AG04449 (cell line): Measurements from ENCODE around the gene SPSB1.

Experiments
- CTCF ChIA-PET: fragments of 350-600 bp; formaldehyde crosslinking; extraction: SDS; loops from one replicate; lab custom pipeline; 2021; ENCODE audit warnings: antibody characterized with exemption; lab: Yijun Ruan, JAX
- POLR2A ChIA-PET: fragments of 400-600, 350-600 bp; formaldehyde crosslinking; extraction: SDS; loops from one replicate; lab custom pipeline; 2020; ENCODE audit warnings: antibody characterized with exemption, inconsistent platforms; lab: Yijun Ruan, JAX
- DNase-seq: peaks from one replicate; pipeline ENCODE4 v3.0.0-alpha.2; 2010; ENCODE audit warnings: low read depth, low spot score
- H3K4me3 ChIP-seq: 2 replicates; pipeline ENCODE4 v1.5.1; 2011; ENCODE audit warnings: low read depth, mild to moderate bottlenecking, control low read depth, low read length
- TF ChIP-seq, protein P1 (sequence below): IDR thresholded peaks from one replicate; pipeline ENCODE4 v1.5.1; 2011; ENCODE audit warnings: mild to moderate bottlenecking, moderate library complexity, low read length, control low read depth, inconsistent platforms; ENCODE audit not compliant: insufficient read depth; ENCODE audit errors: missing control alignments

The SPSB1 gene

DNA sequence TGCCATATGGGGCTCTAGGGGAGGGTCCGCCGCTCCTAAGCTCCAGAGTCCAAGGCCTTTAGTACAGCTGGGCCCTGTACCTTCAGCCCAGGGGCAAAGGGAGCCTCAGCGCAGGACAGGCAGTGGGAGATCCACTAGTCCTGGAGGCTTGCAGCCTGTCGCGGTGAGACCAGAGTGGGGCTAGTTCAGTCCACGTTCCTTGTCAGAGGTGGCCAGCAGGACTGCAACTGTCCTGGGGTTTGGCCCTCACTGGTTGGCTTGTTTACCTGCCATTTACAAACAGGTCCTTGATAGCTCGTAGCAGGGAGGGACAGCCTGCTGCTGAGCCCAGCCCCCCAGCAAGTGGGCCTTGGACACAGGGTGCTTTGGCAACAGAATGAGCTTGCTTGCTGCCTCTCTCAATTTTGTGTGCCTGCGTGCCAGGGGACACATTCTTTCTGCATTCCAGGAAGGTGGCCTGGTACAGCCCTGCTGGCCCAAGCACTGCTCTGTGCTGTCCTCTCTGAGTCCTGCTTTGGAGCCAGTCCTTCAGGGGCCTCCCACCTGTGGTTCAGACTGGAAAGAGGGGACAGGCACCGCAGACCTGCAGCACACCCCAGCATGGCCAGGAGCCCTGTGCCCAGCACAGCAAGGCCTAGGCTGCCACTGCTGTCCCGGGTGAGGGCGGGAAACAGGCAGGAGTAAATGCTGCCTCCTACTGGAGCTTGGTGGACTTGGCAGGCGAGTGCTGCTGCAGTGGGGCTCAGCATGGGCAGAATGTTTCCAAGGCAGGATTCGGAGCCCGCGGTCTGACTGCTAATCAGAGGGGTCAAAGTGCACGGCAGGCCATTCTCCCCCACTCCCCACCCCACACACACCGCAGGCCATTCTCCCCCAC, 42.9 kb upstream of the SPSB1 start:
- ChIA-PET CTCF (interaction anchor here (0.7 to 7.8 kb wide), 14 partner anchors 9 to 245 kb away, joined by 3 to 90 read pairs (median 5); partner anchors contain the start of gene H6PD), POLR2A (no interaction called here)
- DNase-seq, result no peak
- TF ChIP-seq, protein P1, sequence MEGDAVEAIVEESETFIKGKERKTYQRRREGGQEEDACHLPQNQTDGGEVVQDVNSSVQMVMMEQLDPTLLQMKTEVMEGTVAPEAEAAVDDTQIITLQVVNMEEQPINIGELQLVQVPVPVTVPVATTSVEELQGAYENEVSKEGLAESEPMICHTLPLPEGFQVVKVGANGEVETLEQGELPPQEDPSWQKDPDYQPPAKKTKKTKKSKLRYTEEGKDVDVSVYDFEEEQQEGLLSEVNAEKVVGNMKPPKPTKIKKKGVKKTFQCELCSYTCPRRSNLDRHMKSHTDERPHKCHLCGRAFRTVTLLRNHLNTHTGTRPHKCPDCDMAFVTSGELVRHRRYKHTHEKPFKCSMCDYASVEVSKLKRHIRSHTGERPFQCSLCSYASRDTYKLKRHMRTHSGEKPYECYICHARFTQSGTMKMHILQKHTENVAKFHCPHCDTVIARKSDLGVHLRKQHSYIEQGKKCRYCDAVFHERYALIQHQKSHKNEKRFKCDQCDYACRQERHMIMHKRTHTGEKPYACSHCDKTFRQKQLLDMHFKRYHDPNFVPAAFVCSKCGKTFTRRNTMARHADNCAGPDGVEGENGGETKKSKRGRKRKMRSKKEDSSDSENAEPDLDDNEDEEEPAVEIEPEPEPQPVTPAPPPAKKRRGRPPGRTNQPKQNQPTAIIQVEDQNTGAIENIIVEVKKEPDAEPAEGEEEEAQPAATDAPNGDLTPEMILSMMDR, result peak; percentile 55
- H3K4me3 ChIP-seq, result no peak overlapping the region

DNA sequence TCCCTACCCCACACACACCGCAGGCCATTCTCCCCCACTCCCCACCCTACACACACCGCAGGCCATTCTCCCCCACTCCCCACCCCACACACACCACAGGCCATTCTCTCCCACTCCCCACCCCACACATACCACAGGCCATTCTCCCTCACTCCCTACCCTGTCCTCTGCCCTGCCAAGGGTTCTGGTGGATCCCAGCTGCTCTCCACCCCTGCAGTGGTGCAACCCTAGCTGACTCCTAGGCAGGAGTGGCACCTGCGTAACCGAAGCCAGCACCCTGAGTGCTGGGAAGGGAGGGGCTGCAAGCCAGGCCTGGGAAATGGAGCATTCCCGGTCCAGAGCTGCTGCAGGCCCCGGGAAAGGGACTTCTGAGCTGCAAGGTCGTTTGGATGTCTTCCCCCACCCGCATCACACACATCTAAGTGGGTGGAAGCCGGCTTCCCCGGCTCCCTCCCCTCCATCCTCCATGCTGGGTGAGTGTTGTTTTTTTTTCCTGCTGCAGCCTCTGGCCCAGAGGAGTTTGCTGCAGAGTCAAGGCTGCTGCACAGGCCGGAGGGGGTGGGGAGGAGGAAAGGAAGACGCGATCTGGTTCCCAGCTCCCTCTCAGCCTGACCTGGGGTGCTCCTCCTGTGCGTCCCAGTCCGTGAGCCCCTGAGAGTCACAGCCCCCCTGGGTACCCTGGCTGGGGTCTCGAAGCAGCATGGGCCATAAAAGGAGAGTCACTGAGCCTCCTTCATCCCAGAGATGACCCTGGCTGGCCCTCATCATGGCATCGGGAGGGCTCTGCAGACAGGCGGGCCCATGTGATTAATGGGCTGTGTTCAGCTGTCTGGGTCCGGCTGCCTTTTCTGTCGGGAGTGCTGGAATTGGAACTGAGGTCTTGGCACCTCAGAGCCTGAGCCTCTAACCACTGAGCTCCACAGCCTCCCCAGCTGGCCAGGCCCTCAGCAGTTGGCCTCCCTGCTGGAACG, 42.0 kb upstream of the SPSB1 start:
- POLR2A ChIA-PET, result no interaction called here
- CTCF ChIA-PET, result interaction anchor here (0.6 to 7.8 kb wide), 12 partner anchors 10 to 244 kb away, joined by 3 to 90 read pairs (median 6); partner anchors contain the start of gene H6PD
- TF ChIP-seq, protein P1, result no peak
- DNase-seq, result no peak
- H3K4me3 ChIP-seq, result no peak overlapping the region

DNA sequence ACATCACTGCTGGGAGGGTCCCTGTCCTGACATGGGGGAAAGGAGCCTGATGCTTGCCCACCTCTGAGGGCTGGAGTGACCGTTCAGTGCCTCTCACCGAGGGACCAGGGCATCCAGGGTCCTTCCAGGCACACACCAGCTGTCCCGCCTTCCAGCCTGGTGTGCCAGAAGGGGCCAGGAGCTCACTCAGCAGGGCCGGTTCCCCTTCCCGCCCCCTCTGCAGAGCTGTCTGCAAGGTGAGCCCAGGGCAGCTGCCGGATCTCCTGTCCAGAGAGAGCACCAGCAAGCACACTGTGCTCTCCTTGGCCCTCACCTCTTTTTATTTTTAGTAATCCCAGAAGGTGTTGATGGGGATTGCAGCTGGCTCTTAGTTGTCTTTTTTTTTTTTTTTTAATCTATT, 41.2 kb upstream of the SPSB1 start:
- POLR2A ChIA-PET, result no interaction called here
- DNase-seq, result no peak

DNA sequence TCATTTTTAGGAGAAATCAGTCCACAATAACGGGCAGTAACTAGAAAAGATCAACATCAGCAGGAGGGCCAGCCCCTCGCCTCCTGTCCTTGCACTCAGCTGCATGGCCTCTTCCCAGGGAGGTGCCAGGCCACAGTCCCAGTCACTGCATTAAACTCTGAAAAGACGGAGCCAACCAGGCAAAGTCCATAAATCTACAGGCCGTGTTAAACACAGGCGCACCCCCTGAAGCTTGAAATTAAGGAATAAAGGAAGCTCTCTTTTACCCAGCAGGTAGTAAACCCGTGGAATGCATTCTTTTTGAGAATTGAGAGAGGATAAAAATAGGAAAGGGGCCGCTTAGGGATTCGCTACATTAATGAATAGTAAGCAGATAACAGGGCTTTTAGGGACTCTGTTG, 39.7 kb upstream of the SPSB1 start:
- POLR2A ChIA-PET, result no interaction called here
- no peak overlapping the region for H3K4me3 ChIP-seq
- no peak for DNase-seq
- CTCF ChIA-PET, result interaction anchor here (0.8 to 7.8 kb wide), 11 partner anchors 9 to 243 kb away, joined by 3 to 90 read pairs (median 4); partner anchors contain the start of gene H6PD
- TF ChIP-seq, protein P1, result no peak

More for the DNA sequence above, 41.2 kb upstream of the SPSB1 start:
- H3K4me3 ChIP-seq, result no peak overlapping the region
- TF ChIP-seq, protein P1, result no peak
- CTCF ChIA-PET, result interaction anchor here (0.6 to 7.8 kb wide), 9 partner anchors 11 to 239 kb away, joined by 3 to 90 read pairs (median 7); partner anchors contain the start of gene H6PD

DNA sequence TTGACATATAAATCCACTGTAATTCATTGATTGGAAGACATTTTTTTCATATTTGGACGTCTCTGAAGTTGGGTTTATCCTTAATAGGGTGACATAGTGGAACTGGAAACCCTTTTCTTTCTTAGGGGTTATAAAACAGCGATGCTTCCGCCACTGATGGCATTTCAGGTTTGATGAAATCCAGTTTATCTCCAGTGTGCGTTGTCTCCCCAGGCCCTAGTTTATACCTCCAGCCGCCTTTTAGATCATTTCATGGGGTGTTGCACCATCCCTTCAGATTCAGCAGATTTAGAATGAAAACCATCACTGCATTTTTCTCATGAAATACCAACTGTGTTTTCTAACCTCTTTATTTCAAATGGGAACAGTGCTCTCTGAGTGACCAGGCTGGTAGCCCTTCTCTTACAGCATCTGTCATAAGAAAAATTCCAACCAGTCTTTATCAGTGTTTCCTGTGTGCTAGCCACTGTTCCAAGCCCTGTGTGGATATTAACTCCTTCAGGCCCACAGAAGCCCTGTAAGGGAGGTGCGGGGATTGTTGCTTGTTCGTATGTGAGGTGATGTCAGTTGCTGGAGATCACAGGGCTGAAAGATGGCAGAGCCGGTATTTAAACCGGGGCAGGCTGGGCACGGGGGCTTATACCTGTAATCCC, 39.1 kb upstream of the SPSB1 start:
- ChIA-PET CTCF (interaction anchor here (0.8 to 7.8 kb wide), 10 partner anchors 9 to 241 kb away, joined by 3 to 90 read pairs (median 4); partner anchors contain the start of gene H6PD), POLR2A (no interaction called here)
- TF ChIP-seq, protein P1, result no peak
- DNase-seq, result no peak
- H3K4me3 ChIP-seq, result no peak overlapping the region
